Inferior parietal cortex (tissue), 1 donor: ENCODE results near the gene CASKIN1.

Source experiments
- DNase-seq: peaks from one replicate; pipeline ENCODE4 v3.0.0-alpha.2; 2016; ENCODE audit errors: extremely low spot score

Gene CASKIN1

GRCh38 chr16:2233872-2234812 is 37.7 kb upstream of the CASKIN1 start:
- DNase-seq = no peak

GRCh38 chr16:2233046-2233775 is 36.8 kb upstream of the CASKIN1 start:
- DNase-seq = no peak

DNA sequence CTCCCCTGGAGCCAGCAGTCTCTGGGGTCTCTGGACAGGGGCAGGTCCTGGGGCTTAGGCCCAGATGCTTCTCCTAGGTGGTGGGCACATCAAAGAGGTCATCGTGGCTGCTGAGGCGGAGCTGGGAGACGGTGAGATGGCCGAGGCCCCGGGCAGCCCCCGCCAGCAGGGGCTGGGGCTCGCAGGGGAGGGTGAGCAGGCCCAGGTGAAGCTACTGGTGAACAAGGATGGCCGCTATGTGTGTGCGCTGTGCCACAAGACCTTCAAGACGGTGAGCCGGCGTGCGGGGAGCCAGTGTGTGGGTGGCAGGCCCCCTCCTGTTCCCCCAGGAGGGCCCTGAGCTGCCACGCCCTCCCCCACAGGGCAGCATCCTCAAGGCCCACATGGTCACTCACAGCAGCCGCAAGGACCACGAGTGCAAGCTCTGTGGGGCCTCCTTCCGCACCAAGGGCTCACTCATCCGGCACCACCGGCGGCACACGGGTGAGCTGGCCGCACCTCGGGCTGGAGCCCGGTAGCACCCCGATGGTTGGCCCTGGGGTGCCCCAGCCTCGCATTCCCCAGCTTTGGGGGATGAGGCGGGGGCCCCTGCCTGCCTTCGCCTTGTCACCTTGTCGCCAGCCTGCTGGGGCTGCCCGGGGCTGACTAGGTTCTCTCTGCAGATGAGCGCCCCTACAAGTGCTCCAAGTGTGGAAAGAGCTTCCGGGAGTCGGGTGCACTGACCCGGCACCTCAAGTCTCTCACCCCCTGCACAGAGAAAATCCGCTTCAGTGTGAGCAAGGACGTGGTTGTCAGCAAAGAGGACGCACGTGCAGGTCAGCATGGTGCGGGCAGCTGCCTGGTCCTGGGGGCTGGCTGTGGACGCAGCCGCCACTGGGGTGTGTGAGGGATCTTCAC is 35.9 kb upstream of the CASKIN1 start:
- DNase-seq = no peak

DNA sequence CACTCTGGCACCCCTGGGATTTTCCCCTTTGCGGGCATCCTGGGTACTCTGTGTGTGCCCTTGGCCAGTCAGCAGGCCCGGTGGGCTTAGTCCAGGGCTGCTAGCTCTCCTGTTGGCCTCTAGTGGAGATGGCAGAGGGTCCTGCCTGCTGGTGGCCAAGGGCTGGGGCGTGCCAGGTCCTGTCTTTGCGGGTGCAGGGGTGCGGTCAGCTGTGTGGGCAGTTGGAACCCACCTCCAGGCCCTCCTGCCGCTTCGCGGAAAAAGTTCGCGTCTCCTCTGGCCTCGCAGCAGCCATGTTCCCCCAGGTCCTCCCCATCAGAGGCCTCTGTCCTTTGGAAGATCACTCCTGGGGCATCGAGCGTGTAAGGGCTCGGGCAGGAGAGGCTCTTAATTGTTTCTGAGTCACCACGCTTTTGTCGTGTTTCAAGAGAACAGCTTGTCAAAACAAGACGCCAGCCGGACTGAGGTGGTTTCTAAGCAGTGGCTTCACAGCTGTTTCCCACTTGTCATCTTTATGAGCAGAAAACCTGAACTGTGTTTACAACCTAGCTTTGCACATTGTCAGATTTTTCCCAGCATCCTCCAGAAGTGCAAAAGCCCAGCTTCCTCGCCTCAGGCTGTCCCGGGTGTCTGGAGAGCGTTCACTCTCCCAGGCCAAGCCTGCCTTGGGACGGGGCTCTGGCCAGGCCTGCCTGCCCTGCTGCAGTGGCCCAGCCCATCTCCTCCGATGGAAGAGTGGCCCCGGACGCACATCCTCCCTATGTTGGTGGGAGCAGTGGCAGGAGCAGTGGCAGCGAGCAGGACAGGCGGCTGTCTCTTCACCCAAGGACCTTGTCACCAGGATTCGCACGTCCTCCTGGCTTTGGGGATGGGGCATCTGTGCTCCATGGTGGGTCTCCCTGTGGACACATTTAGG is 34.9 kb upstream of the CASKIN1 start:
- no peak for DNase-seq

GRCh38 chr16:2230376-2230775 is 34.0 kb upstream of the CASKIN1 start:
- DNase-seq = no peak

DNA sequence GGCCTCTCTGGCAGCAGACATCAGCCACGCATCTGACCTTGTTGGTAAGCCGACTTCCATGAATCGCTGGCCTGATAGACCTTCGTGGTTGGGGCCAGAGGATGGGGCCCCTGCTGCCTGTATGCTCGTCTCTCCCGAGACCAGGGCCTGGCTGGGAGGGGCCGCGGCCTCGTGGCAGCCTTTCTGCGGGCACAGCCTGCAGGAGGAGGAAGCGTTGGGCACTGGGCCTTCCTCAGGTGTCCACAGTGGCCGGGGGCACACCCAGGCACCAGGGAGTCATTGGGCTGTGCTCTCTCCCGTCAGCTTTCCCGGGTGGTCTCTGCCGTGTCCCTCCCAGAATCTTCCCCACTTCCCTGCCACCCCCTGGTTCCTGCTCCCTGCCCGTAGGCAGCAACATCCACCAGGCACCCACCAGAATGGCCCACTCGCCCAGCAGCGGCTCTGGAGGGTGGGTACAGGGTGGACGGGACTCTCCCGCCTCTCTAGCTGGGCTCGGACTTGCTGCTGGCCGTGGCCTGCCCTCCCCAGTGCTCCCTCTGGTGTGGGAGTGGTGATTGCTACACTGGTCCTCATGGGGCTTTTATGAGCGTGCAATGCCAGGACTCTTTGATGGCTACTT is 33.3 kb upstream of the CASKIN1 start:
- DNase-seq = no peak

GRCh38 chr16:2229091-2229490 is 32.7 kb upstream of the CASKIN1 start:
- DNase-seq = no peak

- no peak for DNase-seq
Observed at GRCh38 chr16:2228161-2228824, 31.9 kb upstream of the CASKIN1 start.

- DNase-seq = no peak
Observed at GRCh38 chr16:2226918-2227317, 30.5 kb upstream of the CASKIN1 start.

GRCh38 chr16:2226245-2226793 is 29.9 kb upstream of the CASKIN1 start:
- no peak for DNase-seq

DNA sequence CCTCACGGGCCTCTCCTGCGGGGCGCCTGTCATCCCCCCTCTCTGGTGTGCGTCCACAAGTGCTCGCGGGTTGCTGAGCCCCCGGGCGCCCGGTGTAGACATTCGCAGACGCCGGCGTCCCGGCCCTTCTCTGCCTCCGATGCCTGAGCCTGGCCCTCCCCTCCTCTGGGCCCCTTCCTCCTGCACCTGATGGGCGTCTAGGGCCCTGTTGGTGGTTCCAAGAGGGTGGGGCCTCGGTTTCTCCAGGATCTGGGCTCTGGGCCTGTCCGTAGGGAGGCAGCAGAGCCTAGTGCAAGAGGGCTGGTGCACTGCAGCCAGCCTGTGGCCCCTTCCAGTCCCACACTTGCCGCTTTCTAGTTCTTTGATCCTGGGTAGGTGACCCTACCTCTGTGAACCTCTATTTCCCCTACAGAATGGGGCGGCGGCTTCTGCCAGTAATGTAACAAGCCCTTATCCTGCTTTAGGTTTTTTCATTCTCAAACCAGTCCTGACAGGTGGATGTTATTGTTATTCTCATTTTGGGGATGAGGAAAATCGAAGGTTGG is 27.6 kb upstream of the CASKIN1 start:
- DNase-seq = peak; percentile 8

- peak; percentile 97 for DNase-seq
Observed at GRCh38 chr16:2223221-2223941, 27.0 kb upstream of the CASKIN1 start, which contains the start of gene E4F1. TSS of gene E4F1 (plus strand) at chr16:2223591. CDS start at chr16:2223614, 23 bp downstream.

- DNase-seq = no peak
Observed at GRCh38 chr16:2216330-2216729, 19.9 kb upstream of the CASKIN1 start.

DNA sequence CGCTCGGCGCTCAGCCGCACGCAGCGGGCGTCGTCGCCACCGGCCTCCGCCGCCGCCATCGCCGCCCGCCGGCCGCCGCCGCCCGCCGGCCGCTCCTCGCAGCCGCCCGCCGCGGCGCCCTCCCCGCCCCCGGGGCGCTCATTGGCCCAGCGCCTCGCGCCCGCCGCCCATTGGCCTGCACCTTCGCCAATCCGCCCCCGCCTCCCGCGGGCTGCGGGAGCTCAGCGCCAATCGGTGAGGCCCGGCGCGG is 18.2 kb upstream of the CASKIN1 start, which contains the start of gene PGP:
TSS of gene PGP (minus strand) at position 122 of the 250 bp plus-strand sequence. CDS start at position 59, 63 bp downstream.
- no peak for DNase-seq

DNA sequence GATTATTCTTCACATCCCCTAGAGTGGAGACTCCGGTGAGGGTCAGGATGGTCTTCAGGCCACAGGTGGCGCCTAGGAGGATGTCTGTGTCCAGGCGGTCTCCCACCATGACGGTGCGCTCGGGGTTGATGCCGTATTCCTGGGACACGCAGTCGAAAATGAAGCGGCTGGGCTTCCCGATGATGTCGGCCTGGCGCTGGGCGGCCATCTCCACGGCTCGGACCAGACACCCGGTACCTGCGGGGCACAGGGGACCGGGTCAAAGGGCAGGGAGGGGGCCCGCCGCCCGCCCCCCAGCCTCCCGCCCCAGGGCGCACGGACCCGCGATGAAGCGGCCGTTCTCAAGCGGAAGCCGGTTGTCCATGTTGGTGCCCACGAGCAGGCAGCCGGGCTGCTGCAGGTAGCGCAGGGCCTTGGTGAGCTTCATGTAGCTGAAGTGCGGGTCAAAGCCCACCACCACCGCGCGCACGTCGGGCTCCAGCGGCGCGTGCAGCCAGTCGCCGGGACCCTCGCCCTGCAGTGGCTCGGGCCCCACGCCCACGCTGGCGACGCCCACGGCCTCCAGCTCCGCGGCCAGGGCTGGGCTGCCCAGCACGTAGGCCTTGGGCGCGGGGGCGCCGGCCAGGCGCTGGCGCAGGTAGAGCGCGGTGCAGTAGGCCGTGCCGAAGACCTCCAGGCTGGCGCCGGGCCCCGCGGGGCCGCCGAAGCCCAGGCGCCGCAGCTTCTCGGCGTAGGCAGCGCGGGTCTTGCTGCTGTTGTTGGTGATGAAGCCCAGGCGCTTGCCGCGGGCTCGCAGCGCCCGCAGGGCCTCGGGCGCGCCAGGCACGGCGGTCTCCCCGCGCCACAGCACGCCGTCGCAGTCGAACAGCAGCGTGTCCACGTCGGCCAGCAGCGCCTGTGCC is 17.7 kb upstream of the CASKIN1 start:
- DNase-seq = no peak

- DNase-seq = no peak
Observed at GRCh38 chr16:2212362-2213324, 16.2 kb upstream of the CASKIN1 start.
